ENCODE data around the gene RALGAPA2.

Gene RALGAPA2

GRCh38 chr20:20404633-20405032, 307.8 kb downstream of the RALGAPA2 start:
- DNase-seq (ENCODE audit: low read depth), result no peak

- DNase-seq (ENCODE audit: low read depth), result no peak
These were observed 310.5 kb downstream of the RALGAPA2 start for GRCh38 chr20:20401991-20402390.

DNA sequence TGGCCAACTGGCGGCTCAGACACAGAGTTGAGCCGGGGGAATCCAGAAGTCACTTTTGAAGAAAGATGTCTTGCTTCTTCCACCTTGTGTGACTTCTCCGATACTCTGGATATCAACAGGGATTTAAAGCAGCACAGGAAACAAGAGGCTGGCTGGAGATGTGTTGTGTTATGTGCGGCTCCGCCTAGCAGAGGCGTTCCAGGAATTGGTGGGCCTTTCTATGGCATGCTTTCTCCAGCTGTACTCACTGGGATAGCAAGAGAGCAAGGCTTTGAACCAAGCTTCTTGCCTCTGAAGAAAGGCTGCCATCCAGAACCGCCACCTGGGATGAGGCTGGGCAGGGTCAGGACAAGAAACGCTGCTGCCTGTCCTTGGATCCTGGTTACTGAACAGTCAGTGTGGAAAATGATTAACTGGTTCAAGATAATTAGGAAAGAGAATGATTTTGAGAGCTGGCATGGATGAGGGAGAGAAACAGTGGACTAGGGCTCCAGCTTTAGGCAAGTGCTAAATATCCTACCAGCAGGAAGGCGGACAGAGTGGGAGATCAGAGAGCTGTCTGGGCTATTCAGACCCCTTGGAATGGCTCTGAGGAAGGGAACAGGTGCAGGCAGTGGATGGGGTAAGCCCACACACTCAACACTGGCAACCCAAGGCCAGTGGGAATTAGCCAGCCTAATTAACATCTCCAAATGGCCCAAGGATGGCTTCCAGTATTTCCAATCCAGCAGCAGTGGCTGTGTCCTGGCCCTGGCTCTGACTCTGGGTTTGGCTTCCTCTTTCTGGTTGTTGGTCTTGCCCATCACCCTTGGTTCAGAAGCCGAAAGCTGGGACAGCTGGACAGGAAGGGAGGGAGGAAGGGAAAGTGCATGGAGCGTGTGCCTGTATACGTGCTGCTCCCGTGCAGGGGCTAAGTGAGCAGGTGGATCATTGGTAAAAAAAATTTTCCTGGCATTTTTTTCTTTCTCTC, 312.6 kb downstream of the RALGAPA2 start:
- DNase-seq (ENCODE audit: low read depth), result no peak

DNA sequence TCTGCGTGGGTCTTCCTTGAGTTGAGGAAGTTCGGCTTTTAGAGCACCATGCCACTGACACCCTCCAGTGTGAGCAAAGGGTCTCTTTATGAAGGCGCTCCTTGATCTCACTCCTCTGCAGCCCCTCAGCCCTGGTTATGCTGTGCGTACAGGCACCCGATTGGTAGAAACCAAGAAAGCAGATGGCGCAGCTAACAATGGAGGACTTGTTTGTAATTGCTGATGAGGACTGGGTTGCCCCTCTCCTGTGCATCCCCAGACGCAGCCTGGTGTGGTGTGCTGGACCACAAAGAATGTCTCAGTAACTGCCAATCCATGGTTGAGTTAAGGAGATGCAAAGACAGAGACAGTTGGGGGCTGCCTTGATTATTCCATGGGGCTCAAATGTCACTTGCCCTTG, 314.3 kb downstream of the RALGAPA2 start:
- no peak for DNase-seq (ENCODE audit: low read depth)

GRCh38 chr20:20396794-20397193, 315.6 kb downstream of the RALGAPA2 start:
- no peak for DNase-seq (ENCODE audit: low read depth)

DNA sequence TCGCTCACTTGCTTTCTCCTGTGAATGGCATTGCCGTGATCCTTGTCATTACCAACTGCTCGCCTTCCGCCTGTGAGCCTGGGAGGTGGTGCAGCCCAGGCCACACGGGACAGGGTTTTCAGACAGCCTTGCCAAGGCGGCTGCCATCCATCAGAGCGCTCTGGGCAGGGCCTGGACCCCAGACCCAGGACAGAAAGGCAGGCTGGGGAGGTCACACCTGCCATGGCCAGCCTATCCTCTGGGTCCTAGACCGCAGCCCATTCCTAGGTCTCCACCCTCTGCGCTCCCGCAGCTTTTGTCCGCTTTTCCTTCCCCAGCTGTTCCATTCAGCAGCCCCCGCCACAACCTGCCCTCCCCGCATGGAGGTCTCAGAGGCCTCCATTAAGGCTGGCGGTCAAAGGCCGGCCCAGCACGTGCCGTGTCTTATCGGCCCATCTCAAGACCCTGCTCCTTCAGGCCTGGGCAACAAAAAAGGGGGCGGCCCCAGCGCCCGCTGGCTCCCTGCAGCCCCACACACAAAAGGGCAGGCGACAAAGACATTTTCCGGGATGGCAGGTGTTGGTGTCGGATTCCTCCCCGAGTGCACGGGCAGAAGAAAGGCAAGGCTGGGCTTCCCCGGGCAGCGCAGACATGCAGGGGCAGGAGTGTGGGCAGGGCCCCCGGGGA, 316.4 kb downstream of the RALGAPA2 start:
- DNase-seq (ENCODE audit: low read depth), result no peak

DNA sequence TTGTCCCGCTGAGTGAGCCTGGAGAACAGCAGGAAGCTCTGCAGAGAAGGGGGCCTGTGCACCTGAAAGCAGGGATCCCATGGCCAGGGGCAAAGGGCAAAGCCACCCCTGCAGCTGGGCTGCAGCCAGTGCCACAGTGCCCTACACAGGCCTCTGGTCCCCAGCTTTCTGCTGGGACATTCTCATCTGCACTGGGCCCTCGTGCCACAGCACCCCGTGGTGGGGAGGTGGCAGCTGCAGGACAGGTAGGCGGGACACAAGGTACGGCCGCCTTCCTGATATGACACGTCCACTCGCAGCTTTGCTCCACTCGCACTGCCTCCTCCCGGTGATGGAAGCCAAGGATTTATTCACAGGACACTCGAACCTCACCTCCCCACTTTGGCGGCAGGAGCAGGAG, 317.4 kb downstream of the RALGAPA2 start:
- no peak for DNase-seq (ENCODE audit: low read depth)

DNA sequence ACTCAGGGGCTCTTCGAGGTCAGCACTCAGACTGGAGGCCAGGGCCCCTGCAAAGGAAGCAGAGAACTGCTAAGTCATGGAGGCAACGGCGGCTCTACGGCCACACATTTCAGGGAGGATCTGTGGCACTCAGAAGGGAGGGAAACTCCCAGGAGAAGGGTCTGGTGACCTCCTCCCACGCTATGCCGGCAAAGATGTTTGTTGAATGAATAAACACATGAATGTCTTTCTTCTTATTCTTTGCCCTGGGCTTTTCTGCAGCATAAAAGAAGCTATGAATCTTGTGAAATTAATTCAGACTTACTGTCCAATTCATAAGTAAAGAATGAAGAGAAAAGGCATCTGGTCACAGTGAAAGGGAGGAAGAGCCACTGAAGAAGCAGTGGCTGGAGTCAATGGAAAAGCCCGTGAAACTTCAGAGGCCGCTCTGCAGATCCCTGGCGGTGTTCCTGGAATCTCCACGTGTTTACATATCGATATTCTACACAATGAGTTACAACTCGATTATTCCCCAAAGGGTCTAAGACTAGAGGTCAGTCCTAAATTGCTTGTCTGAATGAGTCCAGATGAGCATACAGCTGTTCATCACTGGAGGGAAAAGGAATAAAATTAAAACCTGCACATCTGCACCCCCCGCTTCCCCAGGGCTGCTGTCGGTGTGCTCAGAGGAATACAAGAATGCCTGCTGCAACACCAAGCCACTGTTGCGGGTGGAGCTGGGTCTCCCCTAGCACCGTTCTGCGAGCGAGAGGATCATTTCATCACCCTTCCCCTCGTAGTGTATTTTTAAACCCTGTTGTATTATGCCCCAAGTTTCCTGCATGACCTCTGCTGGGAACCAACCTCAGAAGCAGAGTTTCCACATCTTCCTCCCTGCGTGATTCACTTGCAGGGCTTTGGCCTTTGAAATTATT, 319.0 kb downstream of the RALGAPA2 start:
- DNase-seq (ENCODE audit: low read depth), result no peak

GRCh38 chr20:20391766-20392165, 320.7 kb downstream of the RALGAPA2 start:
- DNase-seq (ENCODE audit: low read depth), result no peak

- DNase-seq (ENCODE audit: low read depth), result no peak
These were observed 321.3 kb downstream of the RALGAPA2 start for GRCh38 chr20:20391115-20391514.

DNA sequence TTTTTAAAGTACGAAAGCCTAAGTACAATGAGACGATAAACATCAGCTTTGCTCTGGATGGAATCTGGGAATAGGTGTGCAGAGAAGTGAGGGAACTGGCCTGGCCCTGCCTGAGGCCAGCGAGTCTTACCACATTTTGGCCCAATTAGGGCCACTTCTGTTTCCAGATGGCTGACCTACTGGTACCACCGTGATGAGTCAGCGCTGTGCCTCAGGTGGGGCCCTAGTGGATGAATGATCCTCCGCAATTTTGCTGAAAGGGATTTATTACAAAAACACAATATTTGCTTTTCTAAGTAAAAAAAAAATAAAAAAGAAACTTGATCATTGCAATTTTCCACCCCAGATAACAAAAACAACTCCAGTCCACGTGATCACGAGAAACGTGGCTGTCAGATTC, 322.1 kb downstream of the RALGAPA2 start:
- DNase-seq (ENCODE audit: low read depth), result no peak

GRCh38 chr20:20386192-20386591, 326.3 kb downstream of the RALGAPA2 start:
- DNase-seq (ENCODE audit: low read depth), result no peak

DNA sequence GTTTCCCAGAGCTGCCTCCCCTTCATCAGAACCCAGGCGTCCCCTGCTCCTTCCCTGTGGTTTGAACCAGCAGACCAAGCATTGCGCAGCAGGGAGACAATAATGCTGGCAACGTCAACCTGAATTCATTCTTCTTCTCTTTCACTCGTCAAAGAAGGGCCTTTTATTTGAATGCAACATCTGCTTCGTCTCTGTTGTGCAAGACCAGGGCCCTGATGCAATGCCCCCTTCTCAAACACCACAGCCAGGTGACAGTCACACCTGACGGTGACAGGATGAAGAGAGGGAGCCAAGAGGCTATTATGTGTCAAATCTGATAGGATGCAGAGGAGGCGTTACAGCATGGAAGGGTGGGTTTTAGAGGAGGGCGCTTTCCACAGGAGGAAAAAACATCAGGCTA, 336.6 kb downstream of the RALGAPA2 start:
- DNase-seq (ENCODE audit: low read depth), result no peak

- DNase-seq (ENCODE audit: low read depth), result peak; percentile 57
These were observed 339.3 kb downstream of the RALGAPA2 start for GRCh38 chr20:20373091-20373571.

DNA sequence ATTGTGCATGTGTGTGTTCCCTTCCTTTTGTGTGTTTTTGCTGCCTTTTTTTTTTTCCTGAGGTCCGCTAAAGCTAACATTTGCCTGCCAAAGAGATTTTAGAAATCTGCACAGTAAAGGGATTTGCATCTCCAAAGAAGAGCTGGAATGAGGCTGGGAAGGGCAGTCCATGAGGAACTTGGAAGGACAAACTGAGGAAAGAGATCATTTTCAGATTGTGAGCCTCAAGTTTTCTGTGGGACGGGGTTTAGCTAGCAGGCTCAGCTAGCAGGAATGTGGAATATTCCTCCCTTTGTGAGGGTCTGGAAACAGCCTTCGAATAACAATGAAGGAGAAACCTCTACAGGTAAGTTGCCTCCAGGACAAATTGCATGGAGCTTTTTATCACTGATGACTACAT, 340.8 kb downstream of the RALGAPA2 start:
- no peak for DNase-seq (ENCODE audit: low read depth)

- DNase-seq (ENCODE audit: low read depth), result no peak
These were observed 341.4 kb downstream of the RALGAPA2 start for GRCh38 chr20:20371083-20371482.

DNA sequence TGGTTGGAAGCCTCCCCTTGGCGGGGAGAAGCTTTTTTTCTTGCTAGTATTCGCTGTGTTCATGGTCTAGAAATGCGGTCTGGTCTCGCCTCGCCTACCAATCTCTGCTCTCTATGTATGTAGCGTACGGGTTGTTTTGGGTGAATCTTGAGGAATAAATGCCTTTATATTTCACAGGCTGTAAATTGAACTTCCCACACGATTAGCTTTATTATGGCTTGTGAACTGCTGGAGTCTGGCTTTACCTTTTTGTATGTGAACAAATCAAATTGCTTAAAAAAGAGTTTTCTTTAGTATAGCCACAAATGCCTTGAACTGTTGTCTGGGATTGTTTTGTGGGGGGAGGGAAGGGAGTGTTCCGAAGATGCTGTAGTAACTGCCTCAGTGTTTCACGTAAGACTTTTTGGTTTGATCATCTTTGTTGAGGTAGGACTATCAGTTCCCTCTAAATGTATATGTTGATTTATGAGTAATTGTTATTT, 342.3 kb downstream of the RALGAPA2 start:
- no peak for DNase-seq (ENCODE audit: low read depth)

GRCh38 chr20:20369250-20370093, 343.0 kb downstream of the RALGAPA2 start:
- DNase-seq (ENCODE audit: low read depth), result no peak

DNA sequence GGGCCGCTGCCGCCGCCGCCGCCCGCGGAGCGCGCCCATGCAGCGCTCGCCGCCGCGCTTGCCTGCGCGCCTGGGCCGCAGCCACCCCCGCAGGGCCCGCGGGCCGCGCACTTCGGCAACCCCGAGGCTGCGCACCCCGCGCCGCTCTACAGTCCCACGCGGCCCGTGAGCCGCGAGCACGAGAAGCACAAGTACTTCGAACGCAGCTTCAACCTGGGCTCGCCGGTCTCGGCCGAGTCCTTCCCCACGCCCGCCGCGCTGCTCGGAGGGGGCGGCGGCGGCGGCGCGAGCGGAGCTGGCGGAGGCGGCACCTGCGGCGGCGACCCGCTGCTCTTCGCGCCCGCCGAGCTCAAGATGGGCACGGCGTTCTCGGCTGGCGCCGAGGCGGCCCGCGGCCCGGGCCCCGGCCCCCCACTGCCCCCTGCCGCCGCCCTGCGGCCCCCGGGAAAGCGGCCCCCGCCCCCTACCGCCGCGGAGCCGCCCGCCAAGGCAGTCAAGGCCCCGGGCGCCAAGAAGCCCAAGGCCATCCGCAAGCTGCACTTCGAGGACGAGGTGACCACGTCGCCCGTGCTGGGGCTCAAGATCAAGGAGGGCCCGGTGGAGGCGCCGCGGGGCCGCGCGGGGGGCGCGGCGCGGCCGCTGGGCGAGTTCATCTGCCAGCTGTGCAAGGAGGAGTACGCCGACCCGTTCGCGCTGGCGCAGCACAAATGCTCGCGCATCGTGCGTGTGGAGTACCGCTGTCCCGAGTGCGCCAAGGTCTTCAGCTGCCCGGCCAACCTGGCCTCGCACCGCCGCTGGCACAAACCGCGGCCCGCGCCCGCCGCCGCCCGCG, 343.8 kb downstream of the RALGAPA2 start:
- DNase-seq (ENCODE audit: low read depth), result no peak

All from GM04503 (cell line).